ENCODE data around the gene HEYL. TPM values are rescaled to one million over a fixed set of nuclear protein-coding genes. Genes with fewer than 3 reads are reported as not detected.

HEYL gene
- total RNA-seq, 1 experiment from 2014 or later = 3.4 TPM

DNA sequence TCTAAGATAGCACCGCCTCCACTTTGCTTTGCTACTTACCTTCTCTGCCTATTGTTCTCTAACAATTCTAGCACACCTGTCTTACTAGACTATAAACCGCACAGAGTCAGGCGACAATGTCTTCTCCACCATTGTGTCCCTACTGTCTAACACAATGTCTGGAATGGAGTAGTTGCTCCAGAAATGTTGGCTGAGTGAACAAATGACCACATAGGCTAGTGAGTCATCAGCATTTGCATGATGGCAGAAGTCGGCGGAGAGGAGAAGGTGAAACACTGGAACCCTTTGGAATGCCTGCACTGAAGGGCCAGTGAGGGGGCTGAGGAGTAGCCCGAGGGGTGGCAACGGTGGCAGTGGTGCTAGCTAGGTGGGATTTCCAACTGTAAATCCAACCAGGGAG lies 48.9 kb downstream of the HEYL start:
- intact Hi-C loops (cut with micrococcal nuclease; ENCODE audit: unreplicated experiment) = no loop called here
- Mint-ChIP-seq H3K36me3 (ENCODE audit: insufficient read depth, unreplicated experiment) (peaks cover 8% of the 10 kb centered on the region), H3K9me3 (ENCODE audit: unreplicated experiment) (no peaks in the 10 kb centered on the region), H3K4me1 (ENCODE audit: low read depth, unreplicated experiment) (no peaks in the 10 kb centered on the region), H3K27me3 (ENCODE audit: insufficient read depth, unreplicated experiment) (no peaks in the 10 kb centered on the region), H3K4me3 (ENCODE audit: unreplicated experiment) (no peak overlapping the region), H3K27ac (ENCODE audit: unreplicated experiment) (no peak overlapping the region)
- no peak overlapping the region for H3K4me3 ChIP-seq (ENCODE audit: low read depth, low read length)
- no peaks in the 10 kb centered on the region for H3K9me3 ChIP-seq
- CTCF ChIA-PET = no interaction called here
- DNase-seq = no peak
- POLR2A ChIA-PET = no interaction called here
- no peaks in the 10 kb centered on the region for H3K4me1 ChIP-seq
- no peaks in the 10 kb centered on the region for H3K27me3 ChIP-seq (replicated peaks; ENCODE audit: control insufficient read depth, insufficient read depth, low read length)
- no peaks in the 10 kb centered on the region for H3K36me3 ChIP-seq (ENCODE audit: control insufficient read depth, insufficient read depth, low read length)
- TF ChIP-seq, protein P1, sequence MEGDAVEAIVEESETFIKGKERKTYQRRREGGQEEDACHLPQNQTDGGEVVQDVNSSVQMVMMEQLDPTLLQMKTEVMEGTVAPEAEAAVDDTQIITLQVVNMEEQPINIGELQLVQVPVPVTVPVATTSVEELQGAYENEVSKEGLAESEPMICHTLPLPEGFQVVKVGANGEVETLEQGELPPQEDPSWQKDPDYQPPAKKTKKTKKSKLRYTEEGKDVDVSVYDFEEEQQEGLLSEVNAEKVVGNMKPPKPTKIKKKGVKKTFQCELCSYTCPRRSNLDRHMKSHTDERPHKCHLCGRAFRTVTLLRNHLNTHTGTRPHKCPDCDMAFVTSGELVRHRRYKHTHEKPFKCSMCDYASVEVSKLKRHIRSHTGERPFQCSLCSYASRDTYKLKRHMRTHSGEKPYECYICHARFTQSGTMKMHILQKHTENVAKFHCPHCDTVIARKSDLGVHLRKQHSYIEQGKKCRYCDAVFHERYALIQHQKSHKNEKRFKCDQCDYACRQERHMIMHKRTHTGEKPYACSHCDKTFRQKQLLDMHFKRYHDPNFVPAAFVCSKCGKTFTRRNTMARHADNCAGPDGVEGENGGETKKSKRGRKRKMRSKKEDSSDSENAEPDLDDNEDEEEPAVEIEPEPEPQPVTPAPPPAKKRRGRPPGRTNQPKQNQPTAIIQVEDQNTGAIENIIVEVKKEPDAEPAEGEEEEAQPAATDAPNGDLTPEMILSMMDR (IDR thresholded peaks at IDR 0.05; ENCODE audit: insufficient read depth in 1 of 2, low read depth in 1 of 2, low read length in 1 of 2, severe bottlenecking in 1 of 2, unreplicated experiment in 1 of 2) = no peak
- BruUV-seq (replicated peaks) = no TSS peak

DNA sequence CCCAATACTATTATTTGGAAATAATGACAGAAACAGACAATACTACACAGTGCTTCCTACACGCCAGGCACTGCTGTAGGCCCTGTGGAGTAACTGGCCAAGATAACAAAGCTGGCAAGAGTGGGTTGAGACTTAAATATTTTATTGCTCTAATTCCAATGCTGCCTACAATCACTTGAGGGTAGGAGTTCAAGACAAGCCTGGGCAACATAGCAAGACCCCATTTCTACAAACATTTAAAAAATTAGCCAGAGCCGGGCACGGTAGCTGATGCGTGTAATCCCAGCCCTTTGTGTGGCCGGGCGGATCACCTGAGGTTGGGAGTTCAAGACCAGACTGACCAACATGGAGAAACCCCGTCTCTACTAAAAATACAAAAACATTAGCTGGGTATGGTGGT lies 53.5 kb downstream of the HEYL start:
- ChIA-PET CTCF (no interaction called here), POLR2A (no interaction called here)
- Histone ChIP-seq H3K9me3 (no peaks in the 10 kb centered on the region), H3K27me3 (replicated peaks; ENCODE audit: control insufficient read depth, insufficient read depth, low read length) (no peaks in the 10 kb centered on the region), H3K36me3 (ENCODE audit: control insufficient read depth, insufficient read depth, low read length) (no peaks in the 10 kb centered on the region), H3K4me1 (no peaks in the 10 kb centered on the region), H3K4me3 (ENCODE audit: low read depth, low read length) (no peak overlapping the region)
- Mint-ChIP-seq H3K27me3 (ENCODE audit: insufficient read depth, unreplicated experiment) (no peaks in the 10 kb centered on the region), H3K36me3 (ENCODE audit: insufficient read depth, unreplicated experiment) (peaks cover 8% of the 10 kb centered on the region), H3K4me1 (ENCODE audit: low read depth, unreplicated experiment) (peaks cover 6% of the 10 kb centered on the region), H3K4me3 (ENCODE audit: unreplicated experiment) (no peak overlapping the region), H3K9me3 (ENCODE audit: unreplicated experiment) (no peaks in the 10 kb centered on the region), H3K27ac (ENCODE audit: unreplicated experiment) (no peak overlapping the region)
- BruUV-seq (replicated peaks) = no TSS peak
- TF ChIP-seq, protein P1 (IDR thresholded peaks at IDR 0.05; ENCODE audit: insufficient read depth in 1 of 2, low read depth in 1 of 2, low read length in 1 of 2, severe bottlenecking in 1 of 2, unreplicated experiment in 1 of 2) = no peak
- DNase-seq = no peak
- intact Hi-C loops (cut with micrococcal nuclease; ENCODE audit: unreplicated experiment) = no loop called here

DNA sequence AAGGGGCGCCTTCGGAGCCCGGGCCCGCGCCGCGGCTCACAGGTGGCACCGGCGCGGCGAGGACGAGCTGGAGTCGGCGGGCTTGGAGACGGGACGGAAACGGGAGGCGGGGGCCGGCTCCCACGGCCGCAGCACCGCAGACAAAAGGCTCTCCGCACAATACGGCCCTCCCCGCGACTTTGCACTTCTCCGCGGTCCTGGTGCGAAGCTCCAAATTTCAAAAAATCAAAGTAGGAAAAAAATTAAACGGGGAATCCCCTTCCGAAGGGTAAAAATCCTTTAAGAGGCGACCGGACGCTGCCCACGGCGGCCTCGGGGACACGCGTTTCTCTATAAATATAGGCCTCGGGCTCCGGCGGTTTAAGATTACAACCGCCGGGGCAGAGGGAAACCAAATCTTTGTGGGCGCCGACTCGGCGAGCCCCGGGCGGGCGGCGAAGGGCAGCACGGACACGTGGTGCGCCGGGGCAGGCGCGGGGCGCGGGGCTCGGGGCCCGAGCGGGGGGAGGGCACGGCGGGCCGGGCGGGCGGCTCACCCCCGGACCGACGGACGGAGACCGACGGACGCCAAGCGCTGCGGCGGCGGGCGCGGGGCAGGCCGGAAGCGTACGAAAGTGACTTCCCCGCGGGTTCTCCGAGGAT lies 63.3 kb downstream of the HEYL start:
- Mint-ChIP-seq H3K4me1 (ENCODE audit: low read depth, unreplicated experiment) (no peaks in the 10 kb centered on the region), H3K36me3 (ENCODE audit: insufficient read depth, unreplicated experiment) (peaks cover 56% of the 10 kb centered on the region), H3K4me3 (ENCODE audit: unreplicated experiment) (peak overlapping the region; percentile 77), H3K27ac (ENCODE audit: unreplicated experiment) (peak overlapping the region; percentile 85), H3K27me3 (ENCODE audit: insufficient read depth, unreplicated experiment) (no peaks in the 10 kb centered on the region), H3K9me3 (ENCODE audit: unreplicated experiment) (no peaks in the 10 kb centered on the region)
- Histone ChIP-seq H3K4me3 (ENCODE audit: low read depth, low read length) (peak overlapping the region; percentile 77), H3K9me3 (no peaks in the 10 kb centered on the region), H3K36me3 (ENCODE audit: control insufficient read depth, insufficient read depth, low read length) (peaks cover 1% of the 10 kb centered on the region), H3K27me3 (replicated peaks; ENCODE audit: control insufficient read depth, insufficient read depth, low read length) (no peaks in the 10 kb centered on the region), H3K4me1 (no peaks in the 10 kb centered on the region; the same call in none of the 2 replicates)
- CTCF ChIA-PET = interaction anchor here (0.6 to 1.0 kb wide), 3 partner anchors 30 to 370 kb away, joined by 3 to 6 read pairs (median 4); no protein-coding TSS in a partner anchor
- BruUV-seq (replicated peaks) = TSS peak; percentile 62
- intact Hi-C loops (cut with micrococcal nuclease; ENCODE audit: unreplicated experiment) = no loop called here
- POLR2A ChIA-PET = no interaction called here
- TF ChIP-seq, protein P1 (IDR thresholded peaks at IDR 0.05; ENCODE audit: insufficient read depth in 1 of 2, low read depth in 1 of 2, low read length in 1 of 2, severe bottlenecking in 1 of 2, unreplicated experiment in 1 of 2) = no peak
- DNase-seq = no peak
